Limb (tissue), 2 donors: ENCODE results near the gene PLAAT4.

ENCODE experiments used
- DNase-seq, 2 donors: peaks; one replicate each; pipeline ENCODE4 v3.0.0-alpha.2; 2016; ENCODE audit errors: extremely low spot score in 2 of 2

PLAAT4 gene, protein sequence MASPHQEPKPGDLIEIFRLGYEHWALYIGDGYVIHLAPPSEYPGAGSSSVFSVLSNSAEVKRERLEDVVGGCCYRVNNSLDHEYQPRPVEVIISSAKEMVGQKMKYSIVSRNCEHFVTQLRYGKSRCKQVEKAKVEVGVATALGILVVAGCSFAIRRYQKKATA

DNA sequence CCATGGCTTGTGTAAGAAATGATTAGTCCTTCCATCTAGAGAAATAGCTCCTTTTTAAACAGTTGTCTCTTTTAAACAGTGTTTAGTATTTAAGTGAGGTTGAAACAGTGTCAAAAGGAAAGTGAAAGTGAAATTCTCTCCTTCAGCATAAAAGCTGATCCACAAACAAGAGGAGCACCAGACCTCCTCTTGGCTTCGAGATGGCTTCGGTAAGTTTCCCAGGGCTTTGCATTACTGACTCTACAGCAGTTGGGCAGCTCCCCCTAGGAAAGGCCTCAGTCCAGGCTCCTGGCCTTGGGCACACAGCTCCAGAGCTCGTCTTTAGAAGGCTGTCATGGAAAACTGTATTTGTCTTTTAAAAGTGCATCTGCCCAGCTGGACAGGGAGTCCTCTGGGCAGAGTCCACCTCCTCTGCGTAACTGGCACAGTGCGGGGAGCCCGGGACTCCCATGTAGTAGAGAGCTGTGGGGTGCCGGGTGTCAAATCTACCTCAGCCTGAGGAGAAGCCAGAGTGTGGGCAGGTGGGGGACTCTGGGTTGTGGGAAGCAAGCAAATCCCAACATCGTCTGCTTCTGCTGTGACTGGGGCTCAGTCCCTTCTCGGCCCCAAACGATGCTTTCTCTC, at the start of gene PLAAT4:
PLAAT4 (plus strand) TSS at position 140 of the 624 bp plus-strand sequence; CDS start at position 201, 61 bp downstream.
- peak; percentile 34 to 42 for DNase-seq

DNA sequence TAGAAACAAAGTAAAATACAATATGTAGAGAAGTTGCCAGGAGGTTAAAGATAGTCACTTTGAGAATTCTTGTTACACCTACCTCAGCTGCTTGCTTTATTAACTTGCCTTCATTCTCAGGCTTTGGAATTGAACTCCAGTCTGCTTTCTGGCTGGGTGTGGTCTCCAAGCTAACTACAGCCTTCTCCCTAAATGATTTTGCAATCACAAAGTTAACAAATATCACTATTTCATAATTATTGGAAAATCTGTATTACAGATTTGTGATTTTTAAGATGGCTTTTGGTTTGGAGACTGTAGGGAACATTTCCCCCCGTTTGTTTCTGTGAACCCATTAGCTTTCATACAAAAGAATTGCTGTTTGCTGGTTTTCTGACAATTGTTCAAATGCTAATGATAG, 47.8 kb upstream of the PLAAT4 start:
- no peak for DNase-seq

DNA sequence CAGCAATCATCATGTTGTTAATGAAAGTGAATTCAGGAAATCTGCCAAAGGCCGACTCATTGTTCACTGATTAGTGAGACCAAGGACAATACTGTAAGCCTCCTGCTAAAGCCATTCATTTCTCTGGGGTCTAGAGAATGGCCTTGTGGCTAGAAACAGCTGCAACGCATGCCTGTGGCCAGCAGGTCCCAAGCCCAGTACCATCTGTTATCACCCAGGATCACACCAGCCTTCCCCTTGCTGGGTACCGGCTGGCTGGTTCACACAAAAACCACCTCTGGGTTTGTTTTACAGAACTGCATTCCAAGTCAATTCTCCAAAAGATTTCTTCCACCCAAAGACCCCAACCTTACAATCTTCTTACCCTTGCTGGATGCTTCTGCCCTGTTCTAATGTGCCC, 46.7 kb upstream of the PLAAT4 start:
- no peak for DNase-seq

DNA sequence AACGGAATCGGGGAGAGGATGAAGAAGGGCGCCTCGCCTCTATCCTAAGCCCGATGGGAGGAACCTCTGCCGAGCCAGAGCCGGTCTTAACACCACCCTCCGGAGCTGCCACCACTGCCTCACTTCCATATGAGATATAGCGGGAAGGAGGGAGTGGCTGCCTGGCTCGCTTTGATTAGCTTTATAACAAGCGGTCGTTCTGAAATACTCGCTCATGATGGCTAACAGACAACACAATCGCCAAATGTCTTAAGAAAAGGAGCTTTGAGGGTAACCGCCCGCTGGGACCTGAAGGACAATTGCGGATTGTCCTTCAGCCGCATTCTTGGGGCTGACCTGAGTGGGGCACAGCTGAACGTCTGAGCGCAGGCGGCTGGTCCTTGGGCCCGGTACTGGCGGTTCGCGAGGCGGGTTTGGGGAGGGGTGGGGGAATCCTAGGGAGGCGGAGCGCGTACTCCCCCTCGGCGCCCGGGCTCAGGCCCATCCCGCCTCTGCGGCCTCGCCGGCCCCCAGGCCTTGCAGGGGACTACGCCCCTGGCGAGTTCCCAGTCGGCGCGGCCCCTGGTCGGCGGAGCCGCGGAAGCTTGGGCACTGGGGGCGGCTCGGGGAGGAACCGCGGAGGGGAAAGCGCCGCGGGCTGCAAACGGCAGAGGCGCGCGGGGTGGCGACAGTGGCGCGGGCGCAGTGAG, 45.9 kb upstream of the PLAAT4 start, which contains the start of gene PLAAT5:
PLAAT5 (minus strand) TSS at position 617 of the 689 bp plus-strand sequence; CDS start at position 484, 133 bp downstream.
- DNase-seq: peak; percentile 18 to 65

DNA sequence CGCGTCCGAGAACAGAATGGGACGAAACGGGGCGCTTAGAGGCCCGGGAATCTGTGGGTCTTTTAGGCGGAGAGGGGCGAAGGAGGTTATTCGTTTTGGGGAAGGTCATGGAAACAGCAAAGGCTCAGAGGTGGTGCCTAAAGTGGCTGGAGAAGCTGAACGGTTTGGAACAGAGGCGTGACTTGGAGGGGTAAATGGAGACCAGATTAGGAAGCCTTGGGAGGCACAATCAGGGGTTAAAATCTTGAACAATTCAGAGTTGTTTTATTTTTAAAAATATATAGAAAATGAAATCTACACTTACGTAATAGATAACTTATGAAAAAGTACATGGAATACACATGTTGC, 45.4 kb upstream of the PLAAT4 start:
- no peak for DNase-seq

DNA sequence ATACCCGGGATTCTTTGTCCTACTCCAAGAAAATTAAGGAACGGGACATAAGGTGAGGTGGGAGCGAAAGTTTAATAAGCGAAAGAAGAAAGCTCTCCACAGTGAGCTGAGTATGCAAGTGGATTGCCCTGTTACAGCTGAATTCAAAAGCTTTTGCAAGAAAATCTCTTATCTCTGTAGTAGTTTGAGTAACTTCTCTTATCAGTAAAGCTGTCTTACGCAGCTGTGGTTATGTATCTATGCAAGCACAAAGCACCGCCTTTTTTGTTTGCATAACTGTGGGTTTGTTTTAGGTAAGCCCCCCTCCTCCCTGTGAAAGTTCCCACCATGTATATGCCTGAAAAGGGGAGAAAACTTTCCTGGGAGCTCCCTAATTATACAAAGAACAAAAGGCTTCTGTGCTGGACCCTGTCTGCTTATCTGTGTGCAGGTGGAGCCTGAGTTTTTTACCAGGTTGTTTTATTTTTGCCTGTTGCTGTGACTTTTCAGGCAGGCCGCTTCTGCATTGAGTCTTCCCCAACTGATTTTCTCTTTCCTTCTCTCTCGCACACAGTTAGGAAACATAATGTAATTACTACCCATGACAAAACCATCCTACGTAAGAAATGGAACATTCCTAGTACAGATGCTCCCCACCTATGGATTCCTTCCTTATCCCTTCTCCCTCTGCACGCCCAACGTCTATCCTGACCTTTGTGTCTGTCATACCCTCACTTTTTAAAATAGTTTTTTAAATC, 44.8 kb upstream of the PLAAT4 start:
- DNase-seq: no peak

DNA sequence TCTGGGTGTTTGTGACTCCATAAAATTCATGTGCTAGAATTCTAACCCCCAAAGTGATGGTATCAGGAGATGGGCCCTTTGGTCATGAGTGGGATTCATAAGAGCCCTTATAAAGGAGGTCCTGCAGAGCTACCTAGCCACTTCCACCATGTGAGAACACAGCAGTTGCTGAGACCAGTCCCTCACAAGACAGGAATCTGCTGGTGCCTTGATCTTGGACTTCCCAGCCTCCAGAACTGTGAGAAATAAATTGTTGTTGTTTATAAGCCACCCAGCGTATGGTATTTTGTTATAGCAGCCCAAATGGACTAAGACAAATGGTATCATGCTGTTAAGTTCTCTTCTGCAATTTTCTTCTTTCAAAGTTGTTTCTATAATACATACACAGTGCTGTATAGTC, 44.2 kb upstream of the PLAAT4 start:
- no peak for DNase-seq

DNA sequence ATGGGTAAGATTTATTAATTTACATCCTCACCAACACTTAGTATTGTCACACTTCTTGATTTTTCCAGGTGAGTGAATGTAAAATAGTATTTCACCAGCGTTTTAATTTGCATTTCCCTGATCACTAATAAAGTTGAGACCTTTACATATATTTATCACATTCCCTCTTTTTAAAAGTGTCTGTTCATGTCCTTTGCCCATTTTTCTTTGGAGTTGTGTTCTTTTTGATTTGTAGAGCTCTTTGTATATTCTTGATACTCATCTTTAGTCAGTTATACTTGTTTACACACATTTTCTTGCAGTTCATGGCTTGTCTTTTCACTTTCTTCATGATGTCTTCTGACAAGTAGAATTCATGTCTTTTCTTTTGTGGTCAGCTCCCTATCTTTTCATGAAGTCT, 43.5 kb upstream of the PLAAT4 start:
- DNase-seq: no peak

DNA sequence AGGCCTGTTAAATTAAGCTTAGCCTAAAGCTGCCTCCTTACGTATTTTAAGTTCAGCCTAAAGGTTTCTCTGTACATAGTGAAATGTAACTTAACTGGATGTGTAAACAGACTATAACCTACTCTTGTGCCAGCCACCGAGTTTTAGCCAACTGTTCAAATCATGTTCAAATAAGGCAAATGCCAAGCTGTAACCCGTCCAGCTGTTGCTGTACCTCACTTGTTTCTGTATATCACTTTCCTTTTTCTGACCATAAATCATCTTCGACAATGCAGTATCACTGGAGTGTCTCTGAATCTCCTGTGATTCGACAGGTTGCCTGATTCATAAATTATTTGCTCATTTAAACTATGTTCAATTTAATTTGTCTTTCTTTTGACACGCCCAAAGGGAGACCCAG, 41.6 kb upstream of the PLAAT4 start:
- no peak for DNase-seq

DNA sequence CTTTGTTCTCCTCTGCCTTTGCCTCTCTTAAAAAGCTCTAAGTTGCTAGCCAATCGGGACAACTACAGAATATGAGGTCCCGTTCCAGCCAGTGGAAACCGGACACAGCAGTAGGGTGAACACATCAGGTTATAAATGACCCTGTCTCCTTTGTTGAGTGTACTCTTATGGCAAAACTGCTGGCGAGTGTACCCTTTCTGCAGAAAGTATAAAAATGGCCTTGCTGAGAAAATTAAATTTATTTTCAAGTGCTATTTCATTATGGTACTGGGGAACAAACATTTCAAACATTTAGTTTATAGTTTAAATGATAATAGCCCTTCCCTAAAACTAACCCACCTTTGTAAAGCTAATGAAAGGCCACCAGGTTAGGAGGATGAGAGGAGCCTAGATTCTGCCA, 36.7 kb upstream of the PLAAT4 start:
- no peak for DNase-seq

DNA sequence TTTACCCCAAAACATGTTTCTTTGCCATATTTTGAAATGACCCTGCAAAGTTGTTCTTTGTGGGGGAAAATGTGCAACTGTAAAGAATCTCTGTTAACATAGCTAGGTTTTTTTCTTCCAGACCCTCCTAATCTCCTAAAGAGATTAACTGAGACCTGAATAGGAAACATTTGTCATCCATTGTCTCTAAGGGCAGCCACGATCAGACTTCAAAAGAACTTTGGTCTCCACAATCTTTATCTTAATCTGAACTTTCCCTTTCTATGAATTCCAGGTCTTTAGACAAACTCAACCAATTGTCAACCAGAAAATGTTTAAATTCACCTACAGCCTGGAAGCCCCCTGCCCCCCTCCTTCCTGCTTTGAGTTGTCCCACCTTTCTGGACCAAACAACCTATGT, 35.4 kb upstream of the PLAAT4 start:
- DNase-seq: no peak

DNA sequence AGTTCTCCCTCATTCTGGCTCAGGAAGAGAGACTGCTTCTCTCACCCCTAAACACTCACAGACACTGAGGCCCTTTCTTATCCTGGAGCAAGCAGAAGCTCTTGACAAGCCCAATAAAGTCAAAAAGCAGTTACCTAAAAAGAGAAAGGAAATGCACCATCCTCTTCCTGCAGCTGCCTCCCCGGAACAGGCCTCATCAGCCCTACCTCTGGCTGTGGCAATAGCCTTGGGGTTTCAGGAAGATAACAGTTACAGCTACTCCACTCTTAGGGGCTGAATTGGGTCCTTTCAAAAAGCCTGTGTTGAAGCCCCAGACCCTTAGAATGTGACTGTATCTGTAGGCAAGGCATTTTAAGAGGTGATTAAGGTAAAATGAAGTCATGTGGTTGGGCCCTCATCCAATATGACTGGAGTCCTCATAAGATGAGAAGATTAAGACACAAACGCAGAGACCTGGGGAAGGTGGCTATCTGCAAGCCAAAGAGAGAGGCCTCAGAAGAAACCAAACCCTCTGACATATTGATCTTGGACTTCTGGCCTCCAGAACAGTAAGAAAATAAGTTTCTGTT, 34.3 kb upstream of the PLAAT4 start:
- DNase-seq: no peak

DNA sequence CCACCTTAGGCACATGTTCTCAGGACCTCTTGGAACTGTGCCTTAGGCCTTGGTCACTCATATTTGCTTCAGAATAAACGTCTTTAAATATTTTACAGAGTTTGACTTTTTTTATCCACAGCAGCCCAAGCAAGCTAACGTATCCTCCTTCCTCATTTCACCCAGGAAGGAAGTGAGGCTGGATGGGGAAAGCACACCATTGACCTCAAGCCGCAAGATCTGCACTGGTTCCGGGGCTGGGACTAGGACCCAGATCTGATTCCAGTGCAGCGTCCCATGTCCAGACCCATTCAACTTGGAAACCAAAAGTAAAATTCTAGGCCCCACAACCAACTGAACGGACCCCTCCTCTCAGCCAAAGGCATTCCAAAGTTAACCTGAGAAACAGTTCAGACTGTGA, 33.1 kb upstream of the PLAAT4 start:
- DNase-seq: no peak

DNA sequence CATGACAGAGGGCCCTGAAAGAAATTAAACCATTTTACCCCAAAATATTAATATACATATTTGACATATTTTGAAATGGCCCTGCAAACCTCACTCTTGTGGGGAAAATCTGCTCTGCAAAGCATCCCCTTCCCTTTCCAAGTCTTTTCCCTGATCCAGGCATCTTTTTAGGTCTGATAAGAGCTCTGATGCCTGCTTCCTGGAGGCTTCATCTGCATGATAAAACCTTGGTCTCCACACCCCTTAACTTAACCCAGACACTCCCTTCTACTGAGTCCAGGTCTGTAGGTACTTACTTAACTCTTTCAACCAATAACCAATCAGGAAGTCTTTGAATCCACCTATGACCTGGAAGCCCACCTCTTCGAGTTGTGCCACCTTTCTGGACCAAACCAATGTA, 32.6 kb upstream of the PLAAT4 start:
- no peak for DNase-seq

DNA sequence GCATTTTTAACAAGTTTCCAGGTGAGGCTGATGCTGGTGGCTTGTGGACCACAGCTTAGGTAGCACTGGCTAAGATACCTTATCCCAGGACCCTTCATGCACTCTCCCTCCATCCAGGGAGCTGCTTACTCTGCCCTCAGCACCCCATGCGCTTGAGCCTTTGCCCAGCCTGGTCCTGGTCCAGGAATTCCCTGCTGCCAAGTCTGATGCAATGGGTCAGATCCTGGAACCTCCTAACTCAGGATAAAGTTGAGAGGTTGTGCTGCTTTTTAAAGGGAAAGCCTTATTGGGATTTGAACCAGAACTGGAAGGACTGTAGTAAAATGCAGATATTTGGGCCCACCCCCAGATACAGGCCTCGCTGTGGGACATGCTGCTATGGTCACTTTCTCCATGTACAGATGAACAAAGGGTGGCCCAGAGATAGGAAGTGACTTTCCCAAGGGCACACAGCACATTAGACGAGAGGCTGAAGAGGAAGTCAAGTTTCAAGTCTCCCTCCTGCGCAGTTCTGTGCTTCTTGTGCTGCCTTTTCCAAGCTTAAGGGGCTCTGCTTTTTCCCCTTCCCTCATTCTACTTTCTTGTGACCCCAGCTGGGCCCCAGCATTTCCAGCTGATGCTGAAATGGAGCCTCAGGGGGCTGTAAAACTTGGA, 31.5 kb upstream of the PLAAT4 start:
- no peak for DNase-seq

DNA sequence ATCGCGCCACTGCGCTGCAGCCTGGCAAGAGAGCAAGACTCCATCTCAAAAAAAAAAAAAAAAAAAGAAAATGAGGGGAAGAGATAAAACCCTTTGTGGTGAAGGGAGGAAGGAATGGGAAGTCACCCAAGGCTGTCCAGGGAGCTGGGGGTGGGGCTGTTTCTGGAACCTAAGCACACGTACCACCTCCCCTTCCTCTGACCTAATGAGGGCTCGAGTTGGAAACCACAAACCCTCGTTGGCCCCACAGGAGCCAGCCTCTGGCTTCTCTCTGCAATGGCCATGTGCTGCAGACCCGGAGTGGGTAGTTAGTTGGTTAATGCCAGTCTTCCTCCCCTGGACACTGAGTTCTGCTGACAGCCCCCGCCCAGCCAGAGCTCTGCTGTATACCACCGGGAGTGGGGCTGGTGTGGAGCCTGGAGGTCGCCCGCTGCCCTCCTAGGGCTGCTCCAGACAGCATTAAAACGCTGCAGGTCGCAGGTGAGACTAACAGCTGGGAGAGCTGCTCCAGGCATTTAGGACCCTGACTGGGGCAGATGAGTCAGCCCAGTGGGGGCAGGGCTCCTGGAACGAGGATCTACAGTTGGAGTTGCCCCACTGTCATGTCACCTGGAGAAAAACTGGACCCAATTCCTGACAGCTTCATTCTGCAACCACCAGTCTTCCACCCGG, 30.6 kb upstream of the PLAAT4 start, which contains the start of gene LGALS12:
LGALS12 (plus strand) TSS at position 228 of the 672 bp plus-strand sequence; CDS start at position 603, 375 bp downstream.
- DNase-seq: no peak

DNA sequence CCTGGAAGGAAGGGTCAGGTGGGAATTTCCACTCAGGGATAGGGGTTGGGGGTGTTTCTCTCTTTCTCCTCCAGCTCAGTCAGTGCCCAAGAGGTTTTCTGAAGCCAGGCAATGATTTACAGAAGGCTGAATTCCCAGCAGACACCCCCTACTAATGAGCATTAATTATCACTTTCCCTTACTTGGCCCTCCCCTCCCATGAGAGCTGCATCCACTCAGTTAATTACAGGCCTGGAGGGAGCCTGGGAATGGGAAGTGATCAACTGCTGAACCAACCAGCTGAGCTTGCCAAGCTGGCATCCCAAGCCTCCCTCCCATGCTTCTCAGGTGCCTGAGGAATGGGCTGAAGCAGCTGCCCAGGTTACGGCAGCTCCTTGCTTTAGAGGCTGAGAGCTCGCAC, 29.7 kb upstream of the PLAAT4 start:
- DNase-seq: no peak

DNA sequence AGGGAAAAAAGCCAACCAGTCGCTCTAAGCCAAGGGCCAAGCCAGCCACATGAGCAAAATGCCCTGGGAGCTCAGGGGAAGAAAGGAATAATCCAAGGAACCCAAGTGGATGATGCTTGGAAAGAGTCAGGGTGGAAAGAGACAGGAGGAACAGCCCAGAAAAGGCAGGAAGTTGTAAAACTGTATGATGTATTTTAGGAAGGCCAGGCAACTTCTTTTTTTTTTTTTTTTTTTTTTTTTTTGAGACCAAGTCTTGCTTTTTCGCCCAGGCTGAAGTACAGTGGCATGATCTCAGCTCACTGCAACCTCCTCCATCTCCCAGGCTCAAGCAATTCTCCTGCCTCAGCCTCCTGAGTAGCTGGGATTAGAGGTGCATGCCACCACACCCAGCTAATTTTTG, 29.1 kb upstream of the PLAAT4 start:
- DNase-seq: no peak

DNA sequence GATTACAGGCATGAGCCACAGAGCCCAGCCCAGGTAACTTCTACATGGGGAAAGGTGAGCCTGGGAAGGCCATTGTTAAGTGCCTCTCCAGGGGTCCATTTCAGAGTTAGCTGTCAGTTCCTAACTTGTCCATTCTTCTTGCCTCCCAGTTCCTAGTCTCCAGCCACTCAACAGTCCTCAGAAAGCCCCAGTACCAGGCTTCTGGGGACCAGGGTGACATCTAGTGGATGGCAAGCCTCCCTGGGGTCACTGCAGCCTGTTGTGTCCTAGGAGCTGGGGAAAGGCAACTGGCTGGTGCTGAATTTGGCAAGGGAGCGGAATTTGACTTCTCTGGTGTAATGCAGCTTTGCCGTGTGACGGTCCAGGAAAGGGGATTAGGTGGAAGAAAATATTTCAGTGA, 28.6 kb upstream of the PLAAT4 start:
- DNase-seq: no peak

DNA sequence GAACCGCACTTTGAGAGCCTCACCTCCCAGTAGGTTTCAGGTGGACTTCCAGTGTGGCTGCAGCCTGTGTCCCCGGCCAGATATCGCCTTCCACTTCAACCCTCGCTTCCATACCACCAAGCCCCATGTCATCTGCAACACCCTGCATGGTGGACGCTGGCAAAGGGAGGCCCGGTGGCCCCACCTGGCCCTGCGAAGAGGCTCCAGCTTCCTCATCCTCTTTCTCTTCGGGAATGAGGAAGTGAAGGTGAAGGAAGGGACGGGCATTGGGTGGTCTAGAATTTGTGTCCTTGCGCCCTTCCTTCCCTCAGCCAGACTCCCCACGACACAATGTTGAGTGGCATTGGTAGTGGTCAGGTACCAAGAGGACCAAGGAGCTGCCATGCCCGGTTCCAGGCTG, 27.9 kb upstream of the PLAAT4 start:
- DNase-seq: no peak
